ENCODE measurements around the gene GPR65. TPM values are rescaled to one million over a fixed set of nuclear protein-coding genes. Genes with fewer than 3 reads are reported as not detected.

GPR65 gene
- total RNA-seq, 4 donors from 2014 or later: 1.1 to 2.1 (median 1.3) TPM

GRCh38 chr14:87967496-87967895 lies 37.4 kb upstream of the GPR65 start:
- no peak for DNase-seq (ENCODE audit: low spot score in 2 of 2)
- H3K9me3 ChIP-seq: no peaks in the 10 kb centered on the region
- no peaks in the 10 kb centered on the region for H3K4me1 ChIP-seq
- peaks cover 0 to 63% (median 3%) of the 10 kb centered on the region in 3 donors for H3K36me3 ChIP-seq
- H3K27ac ChIP-seq: no peak overlapping the region
- H3K27me3 ChIP-seq: no peaks in the 10 kb centered on the region
- no peak for TF ChIP-seq POLR2A (IDR thresholded peaks at IDR 0.05)
- no peak overlapping the region for H3K4me3 ChIP-seq

- Histone ChIP-seq H3K27me3 (no peaks in the 10 kb centered on the region), H3K4me1 (no peaks in the 10 kb centered on the region), H3K9me3 (no peaks in the 10 kb centered on the region), H3K36me3 (peaks cover under 1 to 50% (median 3%) of the 10 kb centered on the region in 3 donors), H3K4me3 (no peak overlapping the region), H3K27ac (no peak overlapping the region)
- no peak for TF ChIP-seq POLR2A (IDR thresholded peaks at IDR 0.05)
- TF ChIP-seq CTCF (IDR thresholded peaks at IDR 0.05): no peak
- TF ChIP-seq EP300 (IDR thresholded peaks at IDR 0.05): no peak
- no peak for DNase-seq (ENCODE audit: low spot score in 2 of 2)
- 74 to 92% methylated on average over 2 of the region's 2 CpGs for WGBS, 2 donors
These were observed 33.9 kb upstream of the GPR65 start for GRCh38 chr14:87971010-87971409.

GRCh38 chr14:87975636-87976035 lies 29.3 kb upstream of the GPR65 start:
- TF ChIP-seq POLR2A (IDR thresholded peaks at IDR 0.05): no peak
- H3K27me3 ChIP-seq: no peaks in the 10 kb centered on the region
- DNase-seq (ENCODE audit: low spot score in 2 of 2): no peak
- no peak overlapping the region for H3K27ac ChIP-seq
- H3K4me3 ChIP-seq: no peak overlapping the region
- H3K36me3 ChIP-seq: peaks cover 3 to 71% (median 3%) of the 10 kb centered on the region in 3 donors
- H3K4me1 ChIP-seq: no peaks in the 10 kb centered on the region
- no peaks in the 10 kb centered on the region for H3K9me3 ChIP-seq

GRCh38 chr14:87979689-87980088 lies 25.2 kb upstream of the GPR65 start:
- Histone ChIP-seq H3K4me3 (no peak overlapping the region), H3K36me3 (peaks cover 0 to 87% (median 3%) of the 10 kb centered on the region in 3 donors), H3K4me1 (no peaks in the 10 kb centered on the region), H3K27ac (no peak overlapping the region), H3K27me3 (no peaks in the 10 kb centered on the region), H3K9me3 (no peaks in the 10 kb centered on the region)
- DNase-seq (ENCODE audit: low spot score in 2 of 2): no peak
- 97 to 100% methylated on average over 1 of the region's 1 CpG for WGBS, 2 donors
- TF ChIP-seq POLR2A (IDR thresholded peaks at IDR 0.05) (no peak), CTCF (IDR thresholded peaks at IDR 0.05) (no peak), EP300 (IDR thresholded peaks at IDR 0.05) (no peak)

GRCh38 chr14:87989221-87989955 lies 15.5 kb upstream of the GPR65 start:
- H3K27me3 ChIP-seq: no peaks in the 10 kb centered on the region
- peak overlapping the region in 1 of 4 donors; percentile 33 for H3K27ac ChIP-seq
- 85 to 95% methylated on average over 5 of the region's 5 CpGs for WGBS, 2 donors
- H3K4me1 ChIP-seq: peaks cover 0 to 45% (median 0%) of the 10 kb centered on the region in 4 donors
- no peaks in the 10 kb centered on the region for H3K9me3 ChIP-seq
- H3K36me3 ChIP-seq: peaks cover 0 to 12% (median 0%) of the 10 kb centered on the region in 3 donors
- no peak for DNase-seq (ENCODE audit: low spot score in 2 of 2)
- H3K4me3 ChIP-seq: no peak overlapping the region
- no peak for TF ChIP-seq EP300 (IDR thresholded peaks at IDR 0.05)
- TF ChIP-seq CTCF (IDR thresholded peaks at IDR 0.05): no peak
- no peak for TF ChIP-seq POLR2A (IDR thresholded peaks at IDR 0.05)

GRCh38 chr14:87989956-87990299 lies 15.0 kb upstream of the GPR65 start:
- DNase-seq (ENCODE audit: low spot score in 2 of 2): no peak
- Histone ChIP-seq H3K4me3 (no peak overlapping the region), H3K4me1 (peaks cover 0 to 49% (median 0%) of the 10 kb centered on the region in 4 donors), H3K27me3 (no peaks in the 10 kb centered on the region), H3K9me3 (no peaks in the 10 kb centered on the region), H3K36me3 (peaks cover 0 to 6% (median 0%) of the 10 kb centered on the region in 3 donors), H3K27ac (peak overlapping the region in 1 of 4 donors; percentile 33)
- TF ChIP-seq CTCF (IDR thresholded peaks at IDR 0.05): no peak
- no peak for TF ChIP-seq POLR2A (IDR thresholded peaks at IDR 0.05)
- TF ChIP-seq EP300 (IDR thresholded peaks at IDR 0.05): no peak
- WGBS, 2 donors: 91 to 93% methylated on average over 2 of the region's 2 CpGs

Measured in tibial nerve (tissue), 4 donors.